Measurements from ENCODE around the gene GNPNAT1.

DNA sequence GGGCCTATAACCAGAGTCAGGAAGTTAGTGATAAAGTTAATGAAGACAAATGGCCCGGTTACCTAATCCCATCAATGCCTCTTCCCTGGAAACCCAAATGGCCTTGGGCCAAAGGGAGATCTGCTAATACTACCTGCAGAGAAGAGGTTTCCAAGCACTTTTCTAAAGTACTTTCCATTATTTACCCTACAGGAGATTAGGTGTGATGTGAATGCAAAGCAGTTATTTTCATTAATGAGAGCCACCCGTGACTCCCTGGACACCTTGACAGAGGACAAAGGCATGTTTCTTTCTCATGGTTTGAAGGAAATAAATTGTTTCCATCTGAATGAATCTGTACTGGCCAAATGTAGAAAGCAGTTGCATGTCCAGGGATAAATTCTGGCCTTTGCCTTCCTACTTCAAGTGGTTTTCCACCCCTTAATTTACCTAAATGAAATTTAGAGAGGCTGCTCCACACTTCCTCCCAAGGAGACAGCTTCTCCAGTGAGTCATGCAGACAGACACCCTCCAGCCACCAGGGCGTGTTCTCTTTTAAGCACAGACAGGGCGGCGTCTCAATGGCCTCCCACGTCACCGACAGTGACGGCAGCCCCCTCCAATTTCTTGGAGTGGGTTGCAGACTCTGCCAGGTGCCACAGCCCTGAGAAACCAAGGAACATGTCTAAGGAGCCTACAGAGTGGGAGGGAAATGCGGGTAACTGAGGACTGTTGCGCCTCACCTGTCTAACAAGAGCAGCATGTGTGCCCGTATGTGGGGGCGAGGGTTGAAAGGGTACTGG, 43.9 kb upstream of the GNPNAT1 start:
- TF ChIP-seq SRF (IDR thresholded peaks at IDR 0.05; ENCODE audit: low read depth, low read length) (no peak), MAFK (IDR thresholded peaks at IDR 0.05; ENCODE audit: low read depth, low read length) (no peak)

Data from H1 (cell line).